Neural cell (in vitro differentiated cells): ENCODE data around the gene OARD1. TPM values are rescaled to one million over a fixed set of nuclear protein-coding genes. Genes with fewer than 3 reads are reported as not detected.

Experiments
- H2AFZ ChIP-seq: fragments of 200-600, 300-800 bp; sonication (generic), shearing (Covaris generic); 2 replicates; pipeline ENCODE4 v1.6.0; 2014; ENCODE audit warnings: low read depth, mild to moderate bottlenecking, antibody characterized with exemption, low read length, moderate library complexity
- H3F3A ChIP-seq: fragments of 200-600 bp; shearing (Covaris generic); 2 replicates; pipeline ENCODE4 v1.6.1; 2016; ENCODE audit warnings: mild to moderate bottlenecking, moderate library complexity, mixed read lengths, antibody characterized with exemption, low read length; ENCODE audit not compliant: insufficient read depth, poor library complexity, severe bottlenecking
- H3K27ac ChIP-seq: fragments of 200-600, 300-800 bp; sonication (generic), shearing (Covaris generic); 2 replicates; pipeline ENCODE4 v1.5.1; 2014; ENCODE audit warnings: mild to moderate bottlenecking, low read length, moderate library complexity
- H3K27me3 ChIP-seq: fragments of 300-800, 200-600 bp; sonication (generic), shearing (Covaris generic); 2 replicates; pipeline ENCODE4 v1.6.0; 2014; ENCODE audit warnings: mild to moderate bottlenecking, low read depth, low read length, moderate library complexity; ENCODE audit not compliant: insufficient read depth
- H3K36me3 ChIP-seq: fragments of 300-800, 200-600 bp; sonication (generic), shearing (Covaris generic); 2 replicates; pipeline ENCODE4 v1.5.1; 2014; ENCODE audit warnings: mild to moderate bottlenecking, antibody characterized with exemption, low read length, moderate library complexity; ENCODE audit not compliant: insufficient read depth
- H3K4me2 ChIP-seq: fragments of 300-800, 200-600 bp; sonication (generic), shearing (Covaris generic); 2 replicates; pipeline ENCODE4 v1.6.0; 2014; ENCODE audit warnings: mild to moderate bottlenecking, low read length
- H3K4me3 ChIP-seq: fragments of 300-800, 200-600 bp; sonication (generic), shearing (Covaris generic); 2 replicates; pipeline ENCODE4 v1.5.1; 2014; ENCODE audit warnings: mild to moderate bottlenecking, low read length, moderate library complexity
- H3K79me2 ChIP-seq: fragments of 200-600 bp; shearing (Covaris generic); replicated peaks from 2 replicates; pipeline ENCODE4 v1.6.0; 2014; ENCODE audit warnings: mild to moderate bottlenecking, low read length, moderate library complexity; ENCODE audit not compliant: insufficient read depth
- H3K9ac ChIP-seq: fragments of 300-800, 200-600 bp; sonication (generic), shearing (Covaris generic); 2 replicates; pipeline ENCODE4 v1.6.1; 2016; ENCODE audit warnings: mild to moderate bottlenecking, low read length, mixed read lengths
- H3K9me2 ChIP-seq: fragments of 200-600 bp; shearing (Covaris generic); 2 replicates; pipeline ENCODE4 v1.6.1; 2016; ENCODE audit warnings: mild to moderate bottlenecking, low read length, mixed read lengths; ENCODE audit not compliant: insufficient read depth
- H3K9me3 ChIP-seq: fragments of 200-600, 300-800 bp; sonication (generic), shearing (Covaris generic); 2 replicates; pipeline ENCODE4 v1.6.1; 2016; ENCODE audit warnings: mild to moderate bottlenecking, mixed run types, low read length, moderate library complexity, mixed read lengths
- H4K20me1 ChIP-seq: fragments of 200-600 bp; shearing (Covaris generic); 2 replicates; pipeline ENCODE4 v1.6.1; 2016; ENCODE audit warnings: mild to moderate bottlenecking, mixed run types; ENCODE audit not compliant: insufficient read depth
- EP300 ChIP-seq: fragments of 450-650 bp; conservative IDR thresholded peaks from 2 replicates; pipeline ENCODE4 v1.6.1; 2014; ENCODE audit warnings: antibody characterized with exemption, mild to moderate bottlenecking, moderate library complexity; ENCODE audit not compliant: poor library complexity, severe bottlenecking
- EZH2 ChIP-seq: fragments of 200-600, 300-800 bp; shearing (Covaris generic), sonication (generic); IDR thresholded peaks from 2 replicates; pipeline ENCODE4 v1.6.1; 2014; ENCODE audit warnings: antibody characterized with exemption, low read length, borderline replicate concordance, mild to moderate bottlenecking; ENCODE audit not compliant: insufficient read depth, poor library complexity, severe bottlenecking
- MXI1 ChIP-seq: fragments of 450-650 bp; conservative IDR thresholded peaks from 2 replicates; pipeline ENCODE4 v1.6.1; 2014; ENCODE audit warnings: antibody characterized with exemption, mild to moderate bottlenecking; ENCODE audit not compliant: poor library complexity, severe bottlenecking
- POLR2AphosphoS5 ChIP-seq: IDR thresholded peaks from 2 replicates; pipeline ENCODE4 v1.6.1; 2012
- RAD21 ChIP-seq: fragments of 450-650 bp; conservative IDR thresholded peaks from 2 replicates; pipeline ENCODE4 v1.6.1; 2014; ENCODE audit warnings: antibody characterized with exemption, mild to moderate bottlenecking, moderate library complexity
- REST ChIP-seq: IDR thresholded peaks from 2 replicates; pipeline ENCODE4 v1.6.1; 2012; ENCODE audit warnings: borderline replicate concordance
- SMC3 ChIP-seq: fragments of 450-650 bp; conservative IDR thresholded peaks from 2 replicates; pipeline ENCODE4 v1.6.1; 2014; ENCODE audit warnings: antibody characterized with exemption, mild to moderate bottlenecking, moderate library complexity; ENCODE audit not compliant: poor library complexity
- TAF1 ChIP-seq: IDR thresholded peaks from 2 replicates; pipeline ENCODE4 v1.6.1; 2012; ENCODE audit warnings: low read depth
- polyA plus RNA-seq: library from polyadenylated mRNA; depleted of rRNA; stranded (reverse); fragments of >200 nt; gene quantifications from 2 replicates; pipeline ENCODE4 v1.2.3, GENCODE V29; 2014
- TF ChIP-seq, protein P1 (sequence below): fragments of 450-650 bp; IDR thresholded peaks from 2 replicates; pipeline ENCODE4 v1.5.1; 2014; ENCODE audit warnings: antibody characterized with exemption, mild to moderate bottlenecking, moderate library complexity; ENCODE audit not compliant: poor library complexity, severe bottlenecking

The OARD1 gene
- polyA plus RNA-seq, 1 donor from 2014 or later: 38.7 TPM

DNA sequence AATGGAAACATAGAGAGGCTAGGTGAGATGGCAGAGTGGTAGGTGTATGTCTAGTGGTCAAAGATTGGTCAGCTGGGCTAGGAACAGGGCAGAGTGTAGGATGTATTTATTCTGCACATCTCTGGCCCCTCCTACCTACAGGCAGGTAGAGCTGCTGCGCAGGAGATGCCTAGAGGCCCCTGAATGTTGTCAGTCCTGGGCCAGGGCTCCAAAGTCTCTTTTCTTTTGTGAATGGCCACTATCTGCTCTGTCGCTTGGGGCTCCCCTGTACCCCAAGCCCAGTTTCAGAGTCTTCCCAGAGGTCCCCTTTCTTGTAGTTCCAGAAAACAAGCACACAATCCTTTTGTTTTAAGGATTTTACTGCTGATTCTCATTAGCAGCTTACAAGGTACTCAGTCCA is 24.9 kb downstream of the OARD1 start:
- no peaks in the 10 kb centered on the region for H4K20me1 ChIP-seq
- no peaks in the 10 kb centered on the region for H3K36me3 ChIP-seq
- no peaks in the 10 kb centered on the region for H3K9me2 ChIP-seq
- no peaks in the 10 kb centered on the region for H3K27me3 ChIP-seq
- H3K4me3 ChIP-seq: no peak overlapping the region
- H3K9ac ChIP-seq: no peak overlapping the region
- no peaks in the 10 kb centered on the region for H3K79me2 ChIP-seq
- no peak overlapping the region for H3K4me2 ChIP-seq
- no peak overlapping the region for H2AFZ ChIP-seq
- no peaks in the 10 kb centered on the region for H3K9me3 ChIP-seq
- H3K27ac ChIP-seq: no peak overlapping the region
- TF ChIP-seq RAD21 (no peak), REST (no peak), EP300 (no peak), EZH2 (no peak), TAF1 (no peak), MXI1 (no peak), SMC3 (no peak), POLR2AphosphoS5 (no peak)
- TF ChIP-seq, protein P1, sequence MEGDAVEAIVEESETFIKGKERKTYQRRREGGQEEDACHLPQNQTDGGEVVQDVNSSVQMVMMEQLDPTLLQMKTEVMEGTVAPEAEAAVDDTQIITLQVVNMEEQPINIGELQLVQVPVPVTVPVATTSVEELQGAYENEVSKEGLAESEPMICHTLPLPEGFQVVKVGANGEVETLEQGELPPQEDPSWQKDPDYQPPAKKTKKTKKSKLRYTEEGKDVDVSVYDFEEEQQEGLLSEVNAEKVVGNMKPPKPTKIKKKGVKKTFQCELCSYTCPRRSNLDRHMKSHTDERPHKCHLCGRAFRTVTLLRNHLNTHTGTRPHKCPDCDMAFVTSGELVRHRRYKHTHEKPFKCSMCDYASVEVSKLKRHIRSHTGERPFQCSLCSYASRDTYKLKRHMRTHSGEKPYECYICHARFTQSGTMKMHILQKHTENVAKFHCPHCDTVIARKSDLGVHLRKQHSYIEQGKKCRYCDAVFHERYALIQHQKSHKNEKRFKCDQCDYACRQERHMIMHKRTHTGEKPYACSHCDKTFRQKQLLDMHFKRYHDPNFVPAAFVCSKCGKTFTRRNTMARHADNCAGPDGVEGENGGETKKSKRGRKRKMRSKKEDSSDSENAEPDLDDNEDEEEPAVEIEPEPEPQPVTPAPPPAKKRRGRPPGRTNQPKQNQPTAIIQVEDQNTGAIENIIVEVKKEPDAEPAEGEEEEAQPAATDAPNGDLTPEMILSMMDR: no peak
- H3F3A ChIP-seq: no peaks in the 10 kb centered on the region

DNA sequence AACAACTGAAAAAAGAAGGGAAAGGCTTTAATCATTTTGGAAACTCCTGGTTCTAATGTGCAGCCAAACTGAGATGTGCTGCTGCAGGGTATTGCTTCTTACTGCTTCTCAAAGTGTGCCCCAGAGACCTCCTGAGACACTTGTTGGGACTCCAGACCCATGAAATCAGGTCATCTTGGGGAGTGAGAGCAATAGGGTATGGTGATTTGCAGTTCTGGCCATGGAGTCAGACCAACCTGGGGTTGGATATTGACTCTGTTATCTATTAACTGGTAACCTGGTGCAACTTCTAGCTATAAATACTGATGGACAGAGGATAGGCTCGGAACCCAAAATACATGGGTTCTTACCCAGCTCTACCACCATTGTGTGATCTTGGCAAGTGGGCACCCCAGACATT is 26.1 kb downstream of the OARD1 start:
- H3K27ac ChIP-seq: no peak overlapping the region
- no peaks in the 10 kb centered on the region for H3K27me3 ChIP-seq
- H3K9me2 ChIP-seq: no peaks in the 10 kb centered on the region
- no peaks in the 10 kb centered on the region for H3K36me3 ChIP-seq
- no peaks in the 10 kb centered on the region for H3K79me2 ChIP-seq
- no peaks in the 10 kb centered on the region for H3F3A ChIP-seq
- no peak overlapping the region for H3K9ac ChIP-seq
- H4K20me1 ChIP-seq: no peaks in the 10 kb centered on the region
- no peak overlapping the region for H2AFZ ChIP-seq
- H3K4me2 ChIP-seq: no peak overlapping the region
- TF ChIP-seq REST (no peak), POLR2AphosphoS5 (no peak)
- H3K4me3 ChIP-seq: no peak overlapping the region
- H3K9me3 ChIP-seq: no peaks in the 10 kb centered on the region
